Right lobe of liver (tissue), 6 donors: Measurements from ENCODE around the gene RHOH. TPM values are rescaled to one million over a fixed set of nuclear protein-coding genes. Genes with fewer than 3 reads are reported as not detected.

Experiments
- ATAC-seq, 4 donors: fragments of 200-7000 bp; cut with Tn5 transposase; one replicate each; pipeline ENCODE4 v1.9.1; 2020; ENCODE audit warnings: mild to moderate bottlenecking in 4 of 4, moderate library complexity in 4 of 4
- DNase-seq, 3 donors: peaks; one replicate each; pipeline ENCODE4 v3.0.0-alpha.2; 2020
- H3K27ac ChIP-seq, 3 donors: fragments of 200-600 bp; one replicate each; pipeline ENCODE4 v1.8.0; 2022
- H3K27me3 ChIP-seq, 2 donors: fragments of 200-600 bp; one replicate each; pipeline ENCODE4 v1.8.0; 2022
- H3K36me3 ChIP-seq, 4 donors: fragments of 200-600 bp; sonication (generic) in 1 of 4; one replicate each; pipeline versions ENCODE4 v1.5.1 to v1.8.0; 2017 to 2022; ENCODE audit warnings: control low read depth in 1 of 4
- H3K4me1 ChIP-seq, 4 donors: fragments of 200-600 bp; sonication (generic) in 1 of 4; one replicate each; pipeline versions ENCODE4 v1.5.1 to v1.8.0; 2017 to 2022; ENCODE audit warnings: control low read depth in 1 of 4
- H3K4me3 ChIP-seq, 3 donors: fragments of 200-600 bp; one replicate each; pipeline ENCODE4 v1.8.0; 2022
- H3K9me3 ChIP-seq, 4 donors: fragments of 200-600 bp; sonication (generic) in 1 of 4; one replicate each; pipeline versions ENCODE4 v1.5.1 to v1.8.0; 2017 to 2022; ENCODE audit warnings: control low read depth in 1 of 4
- CTCF ChIP-seq, 4 donors: fragments of 200-600 bp in 3 of 4; fragments of 450-650 bp in 1 of 4; IDR thresholded peaks; one replicate each; pipeline versions ENCODE4 v1.5.1 to v1.8.0; 2016 to 2022; ENCODE audit warnings: antibody characterized with exemption in 4 of 4, mild to moderate bottlenecking in 2 of 4
- POLR2A ChIP-seq: fragments of 450-650 bp; IDR thresholded peaks from one replicate; pipeline ENCODE4 v1.6.1; 2017; ENCODE audit warnings: antibody characterized with exemption, mild to moderate bottlenecking
- WGBS: methylation state at CpG from one replicate; pipeline ENCODE4 v1.1.6; 2018; ENCODE audit warnings: low coverage, low lambda C conversion rate; ENCODE audit not compliant: insufficient coverage; ENCODE audit errors: missing lambda C conversion rate; 5-methylcytosine and 5-hydroxymethylcytosine counted together
- intact Hi-C, 2 donors: fragments of 100-400 bp; cut with DNase I; formaldehyde crosslinking; loops; one replicate each; pipeline versions ENCODE4 v1.11.2 to v1.14.1; 2022
- total RNA-seq, 6 experiments: library from RNA; depleted of rRNA in 2 of 6; stranded (reverse); fragments of >200 nt in 2 of 6; fragmentation: NEBNext Ultra II Directional in 3 of 6; extraction: Animal tissue kit (Norgen Biotek cat#: 25700) in 3 of 6; gene quantifications; one replicate each; pipeline versions ENCODE4 v1.1.0 to v1.2.4, GENCODE V29; 2016 to 2023
- donor health status: DM: no; HTN: yes; CAD: no.
- donor health status: DM: no; HTN: no; CAD: no.
- donor health status: DM: no; HTN: no; CAD: no.
- donor health status: DM: no; HTN: yes; CAD: no.
- donor health status: DM: no; HTN: yes; CAD: no.

The RHOH gene
- total RNA-seq, 6 experiments from 2014 or later, result 0.25 to 1.2 (median 0.62) TPM

GRCh38 chr4:40232610-40233009 lies 35.8 kb downstream of the RHOH start:
- intact Hi-C loops, result no loop called here
- H3K27me3 ChIP-seq, result no peaks in the 10 kb centered on the region
- no peak overlapping the region for H3K27ac ChIP-seq
- no peaks in the 10 kb centered on the region for H3K36me3 ChIP-seq
- WGBS, result 33% methylated on average over 2 of the region's 3 CpGs
- no peaks in the 10 kb centered on the region for H3K9me3 ChIP-seq
- DNase-seq, result no peak
- no peaks in the 10 kb centered on the region for H3K4me1 ChIP-seq
- H3K4me3 ChIP-seq, result no peak overlapping the region
- no peak for ATAC-seq
- TF ChIP-seq POLR2A (no peak), CTCF (IDR thresholded peaks at IDR 0.05) (no peak)

- no peaks in the 10 kb centered on the region for H3K9me3 ChIP-seq
- no peak for TF ChIP-seq CTCF (IDR thresholded peaks at IDR 0.05)
- no peak for TF ChIP-seq POLR2A
- no peaks in the 10 kb centered on the region for H3K36me3 ChIP-seq
- no peak overlapping the region for H3K4me3 ChIP-seq
- DNase-seq, result no peak
- H3K27me3 ChIP-seq, result no peaks in the 10 kb centered on the region
- intact Hi-C loops, result no loop called here
- 28% methylated on average over 3 of the region's 3 CpGs for WGBS
- no peak for ATAC-seq
- H3K27ac ChIP-seq, result no peak overlapping the region
- no peaks in the 10 kb centered on the region for H3K4me1 ChIP-seq
Measured at GRCh38 chr4:40233227-40233626, 36.4 kb downstream of the RHOH start.

GRCh38 chr4:40234519-40235039 lies 37.7 kb downstream of the RHOH start:
- no CpG with 5 or more reads among the region's 3 CpGs for WGBS
- intact Hi-C loops, result no loop called here
- Histone ChIP-seq H3K9me3 (no peaks in the 10 kb centered on the region), H3K27me3 (no peaks in the 10 kb centered on the region), H3K27ac (no peak overlapping the region), H3K4me3 (no peak overlapping the region), H3K4me1 (no peaks in the 10 kb centered on the region), H3K36me3 (no peaks in the 10 kb centered on the region)
- ATAC-seq, result no peak
- no peak for TF ChIP-seq CTCF (IDR thresholded peaks at IDR 0.05)
- no peak for TF ChIP-seq POLR2A
- DNase-seq, result no peak

- DNase-seq (no peak), ATAC-seq (no peak)
- TF ChIP-seq POLR2A (no peak), CTCF (IDR thresholded peaks at IDR 0.05) (no peak)
- Histone ChIP-seq H3K4me1 (no peaks in the 10 kb centered on the region), H3K36me3 (no peaks in the 10 kb centered on the region), H3K27me3 (no peaks in the 10 kb centered on the region), H3K9me3 (no peaks in the 10 kb centered on the region), H3K27ac (no peak overlapping the region), H3K4me3 (no peak overlapping the region)
- WGBS, result 69% methylated on average over 11 of the region's 12 CpGs
- intact Hi-C loops, result no loop called here
Measured at GRCh38 chr4:40238008-40238699, 41.3 kb downstream of the RHOH start.
